Glomerular visceral epithelial cell (primary cell): ENCODE data around the gene CWF19L1.
"Not testable (repeated sequence)": the region's sequence is repeated elsewhere in the genome, so short reads cannot be mapped to it uniquely, and the experiment has no call there.

Experiments
- DNase-seq: peaks from one replicate; pipeline ENCODE4 v3.0.0-alpha.2; 2016; ENCODE audit errors: extremely low spot score

CWF19L1 gene

GRCh38 chr10:100267239-100268104 lies at the start of gene CWF19L1:
Gene CWF19L1, minus strand, starts transcription at chr10:100267638. Its CDS starts 45 bp downstream, at chr10:100267593.
- peak; percentile 88 for DNase-seq

GRCh38 chr10:100315615-100316014 lies 48.2 kb upstream of the CWF19L1 start:
- DNase-seq = no peak

GRCh38 chr10:100311298-100311697 lies 43.9 kb upstream of the CWF19L1 start:
- DNase-seq = no peak

GRCh38 chr10:100307684-100308083 lies 40.2 kb upstream of the CWF19L1 start:
- DNase-seq = no peak

- DNase-seq = no peak
Measured at GRCh38 chr10:100306861-100307260, 39.4 kb upstream of the CWF19L1 start.

- no peak for DNase-seq
Measured at GRCh38 chr10:100304414-100304813, 37.0 kb upstream of the CWF19L1 start.

- no peak for DNase-seq
Measured at GRCh38 chr10:100303724-100304319, 36.4 kb upstream of the CWF19L1 start.

- DNase-seq = not testable (repeated sequence)
Measured at GRCh38 chr10:100301123-100301522, 33.7 kb upstream of the CWF19L1 start.

- no peak for DNase-seq
Measured at GRCh38 chr10:100297242-100297641, 29.8 kb upstream of the CWF19L1 start.

GRCh38 chr10:100293066-100293465 lies 25.6 kb upstream of the CWF19L1 start:
- no peak for DNase-seq

- not testable (repeated sequence) for DNase-seq
Measured at GRCh38 chr10:100292300-100292699, 24.9 kb upstream of the CWF19L1 start.

- DNase-seq = no peak
Measured at GRCh38 chr10:100291356-100291755, 23.9 kb upstream of the CWF19L1 start.

- no peak for DNase-seq
Measured at GRCh38 chr10:100289641-100290040, 22.2 kb upstream of the CWF19L1 start.

- DNase-seq = no peak
Measured at GRCh38 chr10:100288196-100288595, 20.8 kb upstream of the CWF19L1 start.

- no peak for DNase-seq
Measured at GRCh38 chr10:100287756-100288155, 20.3 kb upstream of the CWF19L1 start.

GRCh38 chr10:100286051-100287033 lies 18.9 kb upstream of the CWF19L1 start, which contains the start of gene BLOC1S2:
Gene BLOC1S2, minus strand, starts transcription at chr10:100286680. Its CDS starts 21 bp downstream, at chr10:100286659.
- peak; percentile 91 for DNase-seq

- not testable (repeated sequence) for DNase-seq
Measured at GRCh38 chr10:100285326-100285725, 17.9 kb upstream of the CWF19L1 start.

GRCh38 chr10:100282907-100283306 lies 15.5 kb upstream of the CWF19L1 start:
- no peak for DNase-seq

GRCh38 chr10:100276971-100277370 lies 9.5 kb upstream of the CWF19L1 start:
- DNase-seq = not testable (repeated sequence)

- no peak for DNase-seq
Measured at GRCh38 chr10:100265821-100266485, 1.5 kb downstream of the CWF19L1 start.

- no peak for DNase-seq
Measured at GRCh38 chr10:100254191-100254590, 13.2 kb downstream of the CWF19L1 start.
